GM21737 (cell line): Measurements from ENCODE around the gene CLNK.
A peak's percentile ranks its signal among the peaks of the same experiment; 100 is the strongest.

Experiments
- ATAC-seq: cut with Tn5 transposase; IDR thresholded peaks from one replicate; pipeline ENCODE4 v1.9.1; 2021; ENCODE audit warnings: mild to moderate bottlenecking, moderate library complexity; ENCODE audit not compliant: unreplicated experiment

Gene CLNK

DNA sequence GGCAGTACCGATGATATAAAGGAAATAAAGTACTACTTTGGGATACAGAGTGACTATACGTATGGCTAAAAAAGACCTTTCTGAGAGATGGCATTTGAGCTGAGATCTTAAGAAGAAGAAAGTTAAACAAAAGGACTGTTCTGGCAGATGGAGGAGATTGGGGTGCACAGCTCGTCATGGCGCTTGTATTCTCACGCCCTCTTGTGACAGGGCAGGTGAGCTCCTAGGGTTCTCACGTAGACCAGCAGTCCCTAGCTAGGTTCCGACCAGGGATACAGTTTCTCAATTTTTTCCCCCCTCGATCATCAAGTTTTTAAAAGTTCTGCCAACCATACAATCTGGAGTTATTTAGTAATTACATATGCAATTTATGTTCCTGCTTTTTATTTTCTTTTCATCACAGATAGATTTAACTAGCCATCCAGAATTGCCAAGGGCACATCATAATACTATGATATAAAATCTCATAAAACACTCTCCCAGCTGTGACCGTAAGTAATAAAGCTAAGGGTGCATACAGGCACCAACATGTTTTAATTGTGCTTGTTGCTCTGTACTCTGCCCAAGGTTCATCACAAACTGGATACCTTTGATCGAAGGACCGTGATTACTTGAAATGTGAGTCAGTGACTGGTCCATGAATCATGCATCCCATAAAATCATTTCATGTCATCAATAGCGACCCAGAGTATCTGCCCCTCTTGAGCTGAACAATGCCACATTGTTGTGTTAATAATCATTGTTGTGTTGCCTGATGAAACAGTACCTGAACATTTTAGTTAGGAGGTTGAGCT, 157.9 kb downstream of the CLNK start:
- no peak for ATAC-seq

DNA sequence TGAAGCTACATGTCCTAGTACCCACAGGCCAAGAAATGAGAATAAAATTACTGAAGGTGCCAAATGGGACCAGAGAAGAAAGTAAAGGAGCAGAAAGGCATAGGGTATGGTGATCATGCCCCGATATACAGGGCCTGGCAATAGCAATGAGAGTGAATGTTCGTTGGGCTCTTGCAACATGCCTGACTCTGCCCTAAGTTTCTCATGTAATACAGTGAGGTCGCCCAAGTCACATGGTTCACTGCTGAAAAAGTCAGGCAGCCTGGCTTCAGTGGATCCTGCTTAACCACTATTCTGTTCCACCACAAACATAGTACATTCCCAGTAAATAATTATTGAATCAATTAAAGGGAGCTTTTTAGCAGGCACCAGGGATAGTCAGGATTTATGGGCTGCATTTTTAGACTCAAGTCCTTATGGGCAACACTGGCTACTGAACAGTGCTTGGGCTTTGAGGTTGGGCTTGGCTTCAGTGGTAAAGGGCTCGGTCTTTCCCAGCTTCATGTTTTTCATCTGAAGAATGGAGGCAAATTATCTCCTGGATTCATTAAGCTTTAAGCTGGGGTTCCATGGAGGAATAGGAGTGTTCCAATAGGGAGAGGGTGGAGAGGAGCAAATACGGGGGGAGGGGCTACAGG, 160.3 kb downstream of the CLNK start:
- ATAC-seq = no peak

DNA sequence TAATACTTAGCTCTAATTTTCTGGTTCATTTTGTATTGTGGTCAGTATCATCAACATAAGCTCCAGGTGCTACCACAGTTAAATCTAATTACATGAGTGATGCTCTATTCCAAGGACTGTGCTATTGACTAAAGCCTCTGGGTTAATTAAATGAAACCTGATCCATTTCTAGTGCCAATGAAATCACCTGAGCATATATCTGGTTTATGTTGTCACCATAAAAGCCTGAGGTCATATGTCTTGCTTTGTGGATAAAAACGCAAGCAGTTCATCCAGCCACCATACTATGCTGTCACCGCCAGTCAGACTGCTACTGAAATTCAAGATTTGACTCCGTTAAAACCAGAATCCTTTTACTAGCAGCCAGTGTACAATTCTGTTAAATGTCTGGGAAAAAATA, 163.1 kb downstream of the CLNK start:
- ATAC-seq = no peak

DNA sequence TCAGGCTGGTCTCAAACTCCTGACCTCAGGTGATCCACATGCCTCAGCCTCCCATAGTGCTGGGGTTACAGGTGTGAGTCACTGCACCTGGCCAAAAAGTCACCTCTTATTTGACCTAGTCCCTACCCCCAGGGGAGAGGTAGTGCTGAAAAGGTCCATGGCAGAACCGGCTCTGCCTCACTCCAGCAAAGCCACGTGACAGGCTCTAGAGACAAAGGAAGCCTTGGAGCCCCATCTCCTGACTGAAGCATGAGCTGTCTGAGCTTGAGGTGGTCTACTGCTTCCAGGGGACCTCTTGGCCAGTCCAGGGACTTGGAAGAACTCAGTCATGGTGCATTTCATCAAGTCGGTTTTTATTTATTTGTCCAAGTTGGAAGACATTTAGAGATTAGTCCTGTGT, 174.8 kb downstream of the CLNK start:
- ATAC-seq = no peak

DNA sequence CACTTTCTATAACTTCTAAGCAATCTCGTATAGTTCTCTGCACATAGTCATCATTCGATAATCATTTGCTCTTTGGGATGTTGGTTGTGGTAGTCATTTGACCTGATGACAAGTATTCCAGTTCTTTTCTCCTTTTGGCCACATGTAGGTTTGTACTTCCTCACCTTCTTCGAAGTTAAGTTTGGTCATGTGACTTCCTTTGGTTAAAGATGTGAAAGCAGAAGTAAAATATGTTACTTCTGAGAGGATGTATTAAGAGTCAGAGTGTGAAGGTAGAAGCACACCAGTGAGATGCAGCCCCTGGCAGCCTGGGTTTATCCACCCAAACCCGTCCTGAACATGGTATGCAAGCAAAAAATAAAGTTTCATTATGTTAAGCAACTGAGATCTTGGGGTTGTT, 178.5 kb downstream of the CLNK start:
- ATAC-seq = no peak

DNA sequence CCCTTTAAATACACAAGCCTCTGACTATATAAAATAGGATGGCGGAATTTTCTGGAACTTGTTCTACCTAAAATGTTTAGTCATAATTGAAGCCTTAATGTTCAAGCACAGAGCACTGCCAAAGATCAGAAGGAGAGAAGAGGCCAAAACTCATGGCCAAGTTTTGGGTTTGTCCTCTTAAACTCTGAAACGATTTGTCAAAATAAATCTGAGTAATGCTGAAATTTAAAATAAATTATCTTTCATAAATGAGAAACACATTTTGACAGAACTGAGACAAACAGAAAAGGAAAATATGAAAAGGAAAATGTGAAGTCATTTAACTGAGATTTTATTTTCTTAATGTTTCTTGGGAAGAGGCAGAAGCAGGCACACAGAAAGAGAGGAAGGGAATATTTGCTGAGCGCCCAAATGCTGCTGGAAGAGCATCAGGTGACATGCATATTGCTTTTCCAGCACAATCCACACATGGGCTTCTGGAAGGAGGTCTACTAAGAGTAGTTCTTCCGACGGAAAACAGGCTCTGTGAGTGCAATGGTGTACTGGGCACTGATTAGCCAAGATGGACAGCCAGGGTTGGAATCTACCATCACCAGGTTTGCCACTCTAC, 179.9 kb downstream of the CLNK start:
- ATAC-seq = no peak

DNA sequence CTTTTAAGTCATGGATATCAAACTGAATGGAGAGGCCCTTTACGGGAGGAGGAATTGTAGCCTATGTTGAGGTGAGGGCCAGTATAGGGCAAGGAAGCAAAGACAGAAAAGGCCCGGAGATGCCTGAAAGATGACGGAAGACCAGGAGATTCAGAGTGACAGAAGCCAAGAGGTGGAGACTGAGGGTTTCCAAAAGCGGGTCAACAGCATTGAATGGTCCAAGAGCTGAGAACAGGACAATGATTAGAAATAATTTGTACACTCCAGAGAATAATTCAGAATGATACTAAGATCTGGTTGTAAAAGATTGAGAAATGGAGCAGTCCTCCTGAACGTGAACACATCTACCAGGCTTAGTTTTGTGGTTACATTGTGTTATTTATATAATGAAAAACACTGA, 181.9 kb downstream of the CLNK start:
- ATAC-seq = no peak

DNA sequence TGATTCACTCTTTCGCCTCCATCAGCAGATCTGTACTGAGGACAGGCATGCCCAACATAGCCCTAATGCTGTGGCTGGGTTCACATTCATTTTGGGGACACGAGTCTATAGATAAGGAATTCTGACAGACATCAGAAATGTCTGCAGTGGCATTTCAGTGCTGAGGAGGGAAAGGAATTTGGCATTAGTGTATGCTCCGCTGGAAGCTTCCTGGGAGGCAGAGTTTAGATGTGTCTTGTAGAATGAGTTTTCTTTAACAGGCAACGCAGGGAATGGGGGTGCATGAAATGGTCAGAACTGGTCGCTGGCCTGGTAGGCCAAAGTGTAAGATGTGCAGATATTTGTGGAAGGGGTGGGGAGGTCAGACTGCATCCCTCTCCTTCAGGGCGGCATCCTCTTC, 183.8 kb downstream of the CLNK start:
- no peak for ATAC-seq

DNA sequence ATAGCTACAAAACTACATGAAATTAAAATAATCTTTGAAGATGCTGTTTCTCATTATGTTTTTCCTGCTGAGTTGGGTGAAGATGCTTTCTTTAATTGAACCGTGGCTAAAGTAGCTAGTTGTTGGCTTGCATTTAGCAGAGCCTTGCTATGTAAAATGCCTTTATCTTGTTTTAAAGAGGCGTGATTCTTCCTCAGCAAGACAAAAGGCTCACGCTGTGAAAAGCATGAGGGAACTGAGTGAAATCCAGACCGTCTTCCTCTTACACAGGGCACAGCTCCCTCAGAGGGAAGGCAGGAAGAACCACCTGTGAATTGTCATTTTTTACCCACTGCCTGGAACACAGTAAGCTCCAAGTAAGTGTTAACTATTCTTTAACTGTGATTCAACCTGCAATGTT, 188.4 kb downstream of the CLNK start:
- ATAC-seq = no peak

DNA sequence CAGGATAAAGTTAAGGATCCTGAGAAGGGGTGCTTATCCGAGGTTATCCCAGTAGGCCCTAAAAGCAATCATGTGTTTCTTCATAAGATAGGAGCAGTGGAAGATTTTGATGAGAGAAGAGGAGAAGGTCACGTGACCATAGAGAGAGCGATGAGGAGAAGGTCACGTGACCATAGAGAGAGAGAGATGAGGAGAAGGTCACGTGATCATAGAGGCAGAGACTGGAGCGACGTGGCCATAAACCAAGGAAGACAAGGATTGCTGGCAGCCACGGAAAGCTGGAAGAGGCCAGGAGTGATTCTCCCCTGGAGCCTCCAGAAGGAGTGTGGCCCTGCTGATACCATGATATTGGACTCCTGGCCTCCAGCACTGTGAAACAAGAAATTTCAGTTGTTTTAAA, 188.9 kb downstream of the CLNK start:
- no peak for ATAC-seq

DNA sequence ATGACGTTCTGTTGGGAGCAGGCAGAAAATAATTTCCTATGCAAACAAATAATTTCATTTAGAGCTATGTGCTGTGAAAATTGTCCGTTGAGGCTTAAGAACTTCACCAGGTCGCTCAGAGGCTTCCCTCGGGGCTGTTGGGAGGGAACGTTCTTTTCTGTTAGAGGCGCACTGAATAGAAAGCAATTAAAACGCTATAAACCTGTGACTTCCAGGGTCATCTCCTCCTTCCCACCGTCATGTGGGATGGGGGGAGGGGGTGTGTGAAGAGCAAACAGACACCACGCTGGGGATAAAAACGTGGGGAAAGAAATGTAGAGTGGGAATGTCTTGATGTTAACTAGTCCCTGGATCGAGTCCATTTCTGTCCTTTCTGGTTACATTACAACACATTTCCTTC, 192.1 kb downstream of the CLNK start:
- no peak for ATAC-seq

DNA sequence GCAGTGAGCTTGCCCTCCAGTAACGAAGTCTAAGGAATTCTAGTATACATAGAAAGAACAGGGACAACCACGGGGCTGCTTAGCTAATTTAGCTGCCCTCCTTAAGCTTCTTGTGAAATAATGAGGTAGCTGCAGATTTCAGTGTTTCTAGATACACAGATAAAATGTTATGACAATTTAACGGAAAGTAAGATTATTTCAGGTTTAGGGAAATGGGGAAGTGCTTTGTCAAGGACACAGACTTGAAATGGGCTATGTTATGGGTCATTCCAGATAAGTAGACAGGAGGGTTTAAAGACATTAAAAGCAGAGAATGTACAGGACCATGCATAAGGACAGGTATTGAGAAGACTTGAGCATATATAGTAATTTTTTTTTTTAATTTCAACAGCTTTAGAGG, 193.2 kb downstream of the CLNK start:
- ATAC-seq = no peak

DNA sequence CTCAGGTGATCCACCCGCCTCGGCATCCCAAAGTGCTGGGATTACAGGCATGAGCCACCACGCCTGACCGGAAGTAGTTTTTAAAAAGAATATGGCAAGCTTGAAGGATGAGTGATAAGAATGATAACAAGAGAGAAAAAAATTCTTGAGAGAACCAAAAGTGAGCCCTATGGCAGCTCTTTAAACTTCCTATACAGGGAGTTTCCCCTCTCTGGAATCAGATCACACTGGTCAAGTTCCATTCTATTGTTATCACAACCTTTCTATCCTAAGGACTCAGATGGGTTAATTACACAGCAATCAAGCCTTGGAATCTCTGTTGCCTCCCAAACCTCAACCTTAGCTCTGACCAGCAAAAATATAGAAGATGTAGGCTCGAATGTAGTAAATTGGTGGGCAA, 193.6 kb downstream of the CLNK start:
- ATAC-seq = no peak

DNA sequence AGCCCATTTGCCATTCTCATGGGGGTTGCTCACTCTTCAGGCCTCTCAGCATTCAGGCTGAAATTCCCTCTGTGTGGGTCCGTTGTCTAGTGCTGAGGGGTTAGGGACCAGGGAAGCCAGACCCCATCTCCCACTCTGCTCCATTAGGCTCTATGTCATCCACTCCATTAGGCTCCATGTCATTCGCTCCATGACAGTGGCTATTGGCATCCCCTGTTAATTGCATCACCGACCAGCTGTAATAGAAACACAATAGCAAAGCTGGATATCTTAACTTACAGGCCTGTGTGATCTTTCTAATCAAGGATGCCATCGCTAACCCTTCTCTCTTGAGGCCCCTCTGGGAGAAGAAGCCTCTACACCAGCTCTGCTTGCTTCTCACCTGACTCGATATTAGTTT, 201.7 kb downstream of the CLNK start:
- ATAC-seq = no peak

DNA sequence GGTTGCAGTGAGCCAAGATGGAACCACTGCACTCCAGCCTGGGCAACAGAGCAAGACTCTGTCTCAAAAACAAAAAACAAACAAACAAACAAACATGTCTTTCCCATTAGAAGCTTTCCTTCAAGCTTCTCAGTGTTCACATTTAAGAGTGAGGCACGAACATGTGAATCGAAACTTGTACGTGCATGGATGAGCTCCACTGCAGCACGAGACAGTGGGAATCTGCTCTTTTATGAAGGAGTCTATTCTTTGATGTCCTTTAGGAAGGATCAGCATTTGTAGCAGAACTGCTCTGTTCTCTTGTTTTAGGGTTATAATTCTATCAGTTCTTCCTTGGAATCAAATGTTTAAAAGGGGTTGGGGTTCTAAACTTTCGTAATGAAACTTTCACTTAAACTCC, 204.0 kb downstream of the CLNK start:
- no peak for ATAC-seq

DNA sequence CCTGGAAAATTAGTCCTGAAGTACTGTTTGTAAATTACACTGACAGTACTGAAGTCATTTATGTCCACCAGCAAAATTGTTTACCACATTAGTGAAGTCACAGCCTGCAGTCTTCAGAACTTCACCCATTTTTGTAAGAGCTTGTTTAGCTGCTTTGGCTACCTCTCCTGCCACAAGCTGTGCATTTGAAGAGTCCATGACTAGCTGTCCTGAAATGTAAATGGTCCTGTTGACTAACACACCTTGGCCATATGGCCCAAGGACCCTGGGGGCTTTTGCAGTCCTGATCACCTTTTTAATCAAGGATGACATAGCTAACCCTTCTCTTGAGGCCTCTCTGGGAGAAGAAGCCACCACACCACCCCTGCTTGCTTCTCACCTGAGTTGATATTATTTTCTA, 205.9 kb downstream of the CLNK start:
- no peak for ATAC-seq

DNA sequence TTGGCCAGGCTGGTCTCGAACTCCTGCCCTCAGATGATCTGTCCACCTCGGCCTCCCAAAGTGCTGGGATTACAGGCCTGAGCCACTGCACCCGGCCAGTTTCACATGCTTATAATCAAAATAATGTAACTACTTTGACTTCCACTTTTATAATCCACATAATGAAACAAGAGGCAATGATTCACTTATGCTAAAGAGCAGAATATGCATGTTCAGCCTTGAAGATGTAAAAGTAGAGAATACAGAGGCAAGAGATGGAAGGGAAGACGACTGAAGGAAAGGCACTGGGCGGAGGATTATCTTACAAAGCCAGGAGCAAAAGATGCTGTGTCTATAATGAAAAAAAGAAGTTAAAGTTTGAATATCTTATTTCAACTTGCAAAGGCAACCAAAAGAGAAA, 214.1 kb downstream of the CLNK start:
- no peak for ATAC-seq

DNA sequence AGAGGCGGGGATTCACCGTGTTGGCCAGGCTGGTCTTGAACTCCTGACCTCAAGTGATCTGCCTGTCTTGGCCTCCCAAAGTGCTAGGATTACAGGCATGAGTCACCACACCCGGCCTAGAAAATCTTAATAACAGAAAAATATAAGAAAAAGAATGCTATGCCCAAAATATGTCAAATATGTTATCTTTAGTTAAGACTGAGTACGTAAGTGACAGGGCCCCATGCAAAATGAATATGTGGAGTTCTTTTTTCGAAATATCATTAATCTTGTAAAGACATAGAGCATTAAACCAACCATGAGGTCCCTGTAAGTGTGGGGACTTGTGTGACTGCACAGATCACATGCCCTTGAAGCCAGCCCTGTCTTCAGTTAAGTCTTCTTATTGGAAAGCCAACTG, 218.4 kb downstream of the CLNK start:
- no peak for ATAC-seq

DNA sequence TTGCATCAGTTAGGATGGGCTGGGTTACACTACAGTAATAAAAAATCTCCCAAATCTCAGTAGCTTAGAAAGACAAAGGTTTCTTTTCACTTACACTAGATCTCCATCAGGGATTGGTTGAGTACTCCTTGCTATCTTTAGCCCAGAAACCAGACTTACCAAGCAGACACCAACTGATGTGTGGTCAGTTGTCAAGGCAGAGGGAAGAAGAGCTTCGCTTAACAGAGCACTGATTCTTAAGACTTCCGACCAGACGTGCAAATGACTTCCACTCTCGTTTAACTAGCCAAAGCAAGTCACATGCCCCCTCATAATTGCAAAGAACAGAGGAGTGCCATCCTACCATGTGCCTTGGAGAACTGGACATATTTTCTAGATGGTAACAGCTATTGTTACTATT, 221.7 kb downstream of the CLNK start:
- no peak for ATAC-seq

DNA sequence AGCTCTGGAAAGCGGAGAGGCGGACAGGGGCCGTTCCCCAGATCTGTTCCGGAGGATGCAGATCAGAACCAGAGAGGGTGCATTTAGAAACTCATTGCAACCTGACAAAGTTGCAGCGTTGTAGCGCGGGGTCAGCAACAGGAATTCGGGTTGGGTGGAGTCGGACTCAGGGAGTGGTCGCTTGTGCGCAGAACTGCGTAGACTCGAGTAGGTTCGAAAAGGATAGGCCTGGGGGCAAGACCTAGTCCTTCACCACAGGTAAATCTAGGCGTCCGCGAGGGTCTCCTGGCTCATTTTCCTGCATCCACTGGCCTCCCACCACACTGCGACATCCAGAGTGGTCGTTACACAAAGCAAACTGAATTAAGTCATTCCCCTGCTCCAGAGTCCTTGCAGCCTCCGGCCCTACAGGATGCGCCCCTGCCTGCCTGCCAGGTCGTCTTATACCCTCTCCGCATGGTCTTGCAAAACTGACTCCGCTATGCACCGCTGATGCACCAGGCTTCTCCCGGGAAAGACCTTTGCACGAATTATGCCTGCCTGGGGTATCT, 222.6 kb downstream of the CLNK start:
- no peak for ATAC-seq

DNA sequence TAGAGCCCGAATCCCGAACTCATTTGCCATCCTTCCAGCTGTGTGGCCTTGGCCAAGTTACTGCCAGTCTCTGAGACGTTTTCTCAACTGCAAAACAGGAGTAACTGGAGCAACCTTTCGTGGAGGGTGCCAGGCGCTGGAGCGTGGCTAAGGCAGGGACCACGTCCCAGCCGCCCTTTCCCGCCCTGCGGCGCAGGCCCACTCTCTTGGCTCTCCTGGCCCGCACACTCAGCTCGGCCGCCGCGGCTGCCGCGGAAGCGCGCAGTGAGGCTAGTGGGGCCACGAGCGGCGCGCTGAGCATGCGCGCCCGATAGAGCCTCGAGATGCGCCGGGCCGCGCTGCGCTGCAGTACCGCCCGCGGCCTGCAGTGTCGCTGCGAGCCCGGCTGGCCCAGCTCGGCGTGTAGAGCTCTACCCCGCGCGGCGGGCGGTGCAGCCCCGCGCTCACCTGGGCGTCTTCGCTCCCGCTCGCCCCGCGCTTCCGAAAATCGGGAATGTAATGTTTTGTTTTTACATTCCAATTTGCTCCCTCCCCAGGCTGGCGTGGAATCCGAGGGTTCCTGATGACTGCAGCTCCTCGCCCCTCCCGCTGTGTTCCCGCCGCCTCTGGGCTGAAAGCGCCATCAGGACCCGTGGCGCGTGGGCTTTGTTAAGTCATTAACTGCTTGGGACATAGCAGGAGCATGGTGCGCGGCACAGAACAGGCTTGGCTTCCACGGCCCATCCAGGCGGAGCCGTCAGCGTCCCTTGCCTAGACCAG, 223.3 kb downstream of the CLNK start:
- ATAC-seq = peak; percentile 78
